Liver (tissue), 10 donors: ENCODE measurements around the gene RUFY1. TPM values are rescaled to one million over a fixed set of nuclear protein-coding genes. Genes with fewer than 3 reads are reported as not detected.
"Not testable (repeated sequence)": the region's sequence is repeated elsewhere in the genome, so short reads cannot be mapped to it uniquely, and the experiment has no call there.

Experiments
- DNase-seq: peaks from one replicate; pipeline ENCODE4 v3.0.0-alpha.2; 2017; ENCODE audit warnings: low spot score
- H3K27ac ChIP-seq, 2 donors: one replicate each; pipeline ENCODE4 v1.7.0; 2013; ENCODE audit warnings: inconsistent platforms in 2 of 2, low read length in 2 of 2, control low read depth in 1 of 2, low read depth in 1 of 2, mild to moderate bottlenecking in 1 of 2
- H3K27me3 ChIP-seq, 4 donors: one replicate each; pipeline versions ENCODE4 v1.6.1 to v1.7.0; 2013; ENCODE audit warnings: low read length in 3 of 4, inconsistent platforms in 1 of 4, mild to moderate bottlenecking in 1 of 4, moderate library complexity in 1 of 4; ENCODE audit not compliant: control insufficient read depth in 4 of 4, insufficient read depth in 4 of 4
- H3K36me3 ChIP-seq, 4 donors: one replicate each; pipeline versions ENCODE4 v1.6.1 to v1.7.0; 2013; ENCODE audit warnings: low read length in 3 of 4, mild to moderate bottlenecking in 3 of 4, low read depth in 1 of 4, moderate library complexity in 1 of 4; ENCODE audit not compliant: control insufficient read depth in 4 of 4, insufficient read depth in 3 of 4
- H3K4me1 ChIP-seq, 4 donors: one replicate each; pipeline versions ENCODE4 v1.6.1 to v1.7.0; 2013; ENCODE audit warnings: low read length in 3 of 4, mild to moderate bottlenecking in 3 of 4, moderate library complexity in 1 of 4; ENCODE audit not compliant: control insufficient read depth in 4 of 4, insufficient read depth in 4 of 4
- H3K4me3 ChIP-seq, 3 donors: one replicate each; pipeline versions ENCODE4 v1.6.1 to v1.7.0; 2013; ENCODE audit warnings: low read length in 3 of 3, control low read depth in 1 of 3, low read depth in 1 of 3, mild to moderate bottlenecking in 1 of 3
- H3K9ac ChIP-seq, 2 donors: one replicate each; pipeline ENCODE4 v1.7.0; 2013; ENCODE audit warnings: low read length in 2 of 2, mild to moderate bottlenecking in 2 of 2, moderate library complexity in 2 of 2, control low read depth in 1 of 2, low read depth in 1 of 2
- H3K9me3 ChIP-seq, 4 donors: one replicate each; pipeline versions ENCODE4 v1.6.1 to v1.7.0; 2013; ENCODE audit warnings: low read length in 3 of 4; ENCODE audit not compliant: control insufficient read depth in 4 of 4
- WGBS: extraction: QIAGEN DNeasy Blood & Tissue Kit; methylation state at CpG from one replicate; pipeline ENCODE4 v1.1.7; 2013; 5-methylcytosine and 5-hydroxymethylcytosine counted together
- polyA plus RNA-seq, 2 donors: library from polyadenylated mRNA; stranded (reverse) in 1 of 2; unstranded in 1 of 2; fragments of 200-250 nt in 1 of 2; fragments of >200 nt in 1 of 2; fragmentation: Nextera tagmentation in 1 of 2; extraction: Ambion mirVana in 1 of 2; gene quantifications; one replicate each; pipeline versions ENCODE4 v1.2.1 to v1.2.3, GENCODE V29; 2013 to 2015
- small RNA-seq: library from RNA; depleted of rRNA; stranded (forward); fragments of <200 nt; gene quantifications from one replicate; pipeline ENCODE3, GENCODE V24; 2014
- total RNA-seq, 2 donors: library from RNA; depleted of rRNA; stranded (reverse); fragments of >200 nt; gene quantifications; one replicate each; pipeline ENCODE4 v1.2.3, GENCODE V29; 2014
- donor health status: healthy.
- donor health status: healthy.
- donor health status: healthy.
- donor health status: healthy.
- donor health status: healthy.

RUFY1 gene
- total and polyA plus RNA-seq, 4 donors: 11.6 to 25.2 (median 18.3) TPM

DNA sequence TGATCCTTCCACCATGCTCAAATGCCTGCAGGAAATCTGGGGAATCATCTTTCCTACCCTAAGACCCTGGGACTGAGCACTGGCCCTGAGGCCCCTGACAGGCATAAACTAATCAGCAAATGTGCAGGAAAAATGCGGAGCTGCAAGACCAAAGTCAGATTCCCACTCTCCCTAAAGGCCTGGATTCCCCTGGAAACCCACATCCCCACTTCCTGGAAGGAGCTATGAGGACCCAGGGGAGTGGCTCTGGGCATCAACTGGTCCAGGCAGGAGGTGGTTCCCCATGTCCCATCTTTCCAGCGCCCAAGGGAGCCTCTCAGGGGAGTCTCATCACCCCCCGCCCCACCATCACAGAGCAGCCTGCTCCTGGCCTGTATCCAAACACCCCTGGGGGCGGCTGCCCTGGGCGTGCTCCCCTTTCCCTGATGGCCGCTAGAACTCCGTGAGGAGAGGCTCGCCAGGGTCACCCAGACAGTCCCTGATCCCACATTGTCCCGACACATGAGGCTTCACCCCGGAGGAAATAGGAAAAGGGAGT, 98.9 kb downstream of the RUFY1 start:
- not testable (repeated sequence) for H3K9ac ChIP-seq, DNase-seq, H3K4me1 ChIP-seq, H3K36me3 ChIP-seq, H3K27ac ChIP-seq, H3K27me3 ChIP-seq, H3K4me3 ChIP-seq, H3K9me3 ChIP-seq
- WGBS: 83% methylated on average over 9 of the region's 10 CpGs

DNA sequence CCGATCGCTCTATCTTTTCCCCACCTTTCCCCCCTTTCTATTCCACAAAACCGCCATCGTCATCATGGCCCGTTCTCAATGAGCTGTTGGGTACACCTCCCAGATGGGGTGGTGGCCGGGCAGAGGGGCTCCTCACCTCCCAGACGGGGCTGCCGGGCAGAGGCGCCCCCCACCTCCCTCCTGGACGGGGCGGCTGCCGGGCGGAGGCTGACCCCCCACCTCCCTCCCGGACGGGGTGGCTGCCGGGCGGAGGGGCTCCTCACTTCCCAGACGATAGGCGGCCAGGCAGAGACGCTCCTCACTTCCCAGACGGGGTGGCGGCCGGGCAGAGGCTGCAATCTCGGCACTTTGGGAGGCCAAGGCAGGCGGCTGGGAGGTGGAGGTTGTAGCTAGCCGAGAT, 99.9 kb downstream of the RUFY1 start:
- H3K27ac ChIP-seq, H3K27me3 ChIP-seq, DNase-seq, H3K36me3 ChIP-seq, H3K9me3 ChIP-seq, H3K9ac ChIP-seq, H3K4me1 ChIP-seq, H3K4me3 ChIP-seq: not testable (repeated sequence)
- WGBS: 96% methylated on average over 23 of the region's 26 CpGs

GRCh38 chr5:179653135-179653534, 102.8 kb downstream of the RUFY1 start:
- DNase-seq, H3K27ac ChIP-seq, H3K27me3 ChIP-seq, H3K36me3 ChIP-seq, H3K4me1 ChIP-seq, H3K4me3 ChIP-seq, H3K9ac ChIP-seq, H3K9me3 ChIP-seq: not testable (repeated sequence)
- WGBS: 75% methylated on average over 2 of the region's 2 CpGs

DNA sequence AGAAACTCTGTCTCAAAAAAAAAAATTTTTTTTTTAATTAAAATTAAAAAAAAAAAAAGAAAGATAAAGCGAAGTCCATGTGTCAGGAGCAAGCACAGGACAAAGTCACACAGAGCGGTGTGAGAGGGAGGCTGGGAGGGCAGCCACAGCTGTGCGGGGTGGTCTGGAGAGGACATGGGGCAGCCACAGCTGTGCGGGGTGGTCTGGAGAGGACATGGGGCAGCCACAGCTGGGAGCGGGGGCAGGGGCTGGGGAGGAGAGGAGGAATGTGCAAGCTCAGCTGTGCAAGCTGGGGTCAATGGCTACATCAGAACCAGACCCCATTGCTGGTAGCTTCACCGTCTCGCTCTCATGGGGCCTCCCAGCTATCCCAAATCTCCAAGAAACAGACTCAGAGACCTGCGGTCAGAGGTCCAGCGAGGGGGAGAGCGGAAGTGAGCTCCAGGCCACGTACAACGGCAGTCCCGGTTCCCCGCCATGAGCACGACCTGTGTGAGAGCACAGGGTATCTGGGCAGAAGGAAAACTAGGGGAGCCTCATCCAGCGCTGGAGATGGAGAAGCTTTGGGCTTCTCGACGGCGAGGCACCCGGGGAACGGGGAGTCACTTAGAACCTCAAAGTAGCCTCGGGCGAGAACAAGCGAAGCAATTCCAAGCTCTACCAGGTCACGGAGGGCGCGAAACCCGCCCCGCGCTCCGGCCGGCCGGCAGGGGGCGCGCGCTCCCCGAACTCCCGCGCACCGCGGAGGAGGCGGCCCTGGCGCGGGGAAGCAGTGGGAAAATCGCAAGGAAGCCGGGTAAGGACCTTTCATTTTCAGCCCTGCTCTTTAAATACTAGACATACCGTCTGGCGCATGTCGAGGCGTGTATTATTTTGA, 107.2 kb downstream of the RUFY1 start:
- H3K36me3 ChIP-seq, H3K27me3 ChIP-seq, H3K27ac ChIP-seq, H3K4me3 ChIP-seq, H3K4me1 ChIP-seq, DNase-seq, H3K9ac ChIP-seq, H3K9me3 ChIP-seq: not testable (repeated sequence)
- WGBS: 18% methylated on average over 11 of the region's 50 CpGs

DNA sequence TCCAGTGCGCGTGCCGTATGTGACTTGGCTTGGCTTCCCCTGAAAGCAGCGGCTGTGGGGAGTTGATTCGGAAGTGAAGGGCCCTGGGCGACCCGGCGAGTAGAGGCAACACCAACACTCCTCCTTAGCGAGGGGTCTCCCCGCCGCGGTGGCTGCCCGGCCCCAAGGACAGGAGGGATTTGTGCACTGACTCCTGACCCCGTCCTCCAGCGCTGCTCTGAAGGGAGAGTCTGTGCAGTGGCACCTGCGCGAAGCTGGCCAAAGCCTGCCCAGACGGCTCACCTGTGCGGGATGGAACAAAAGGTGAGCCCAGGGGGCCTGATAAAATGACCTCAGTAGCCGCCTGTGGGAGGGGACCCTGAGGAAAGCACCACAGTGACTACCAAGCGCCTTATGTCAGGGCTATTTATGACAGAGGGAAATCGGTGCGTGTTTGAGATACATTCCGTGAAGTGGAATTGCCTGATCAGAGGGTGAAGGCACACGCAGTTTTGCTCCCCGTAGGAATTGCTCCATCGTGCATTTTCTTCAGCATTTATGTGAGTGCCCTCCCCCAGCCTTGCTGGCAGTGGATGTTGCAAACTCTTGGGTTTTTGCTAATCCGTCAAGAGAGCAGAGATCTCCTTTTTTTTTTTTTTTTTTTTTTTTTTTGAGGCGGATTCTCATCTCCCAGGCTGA, 108.0 kb downstream of the RUFY1 start:
- H3K27ac ChIP-seq, H3K4me1 ChIP-seq, H3K36me3 ChIP-seq, DNase-seq, H3K9me3 ChIP-seq, H3K27me3 ChIP-seq: not testable (repeated sequence)
- 12% methylated on average over 10 of the region's 29 CpGs for WGBS
- H3K9ac ChIP-seq: peak overlapping the region in 1 of 2 donors; percentile 27
- H3K4me3 ChIP-seq: peak overlapping the region; percentile 41 to 53 (median 45)

Small RNA genes lying within 50 kb of the gene (small RNA-seq; reads per million reads assigned to genes)
- gene AC136628.3: not detected
- not detected for gene RF00017

Other genes starting within 250 kb of the RUFY1 start
- gene ADAMTS2, start 205.1 kb upstream of the RUFY1 start, total RNA-seq: 10 to 100 TPM; 12.4 to 24.3 TPM
- gene ADAMTS2, start 205.1 kb upstream of the RUFY1 start, polyA plus RNA-seq: 10 to 100 TPM in 1 of 2 donors, 1 to 10 TPM in 1; 2.7 to 11.6 TPM
- gene HNRNPH1, start 73.1 kb downstream of the RUFY1 start, total RNA-seq: 100 to 1,000 TPM; 505 to 583 TPM
- 100 to 1,000 TPM; 102 to 191 TPM for gene HNRNPH1, start 73.1 kb downstream of the RUFY1 start, polyA plus RNA-seq
- gene CBY3, start 130.5 kb downstream of the RUFY1 start, total RNA-seq: not detected
- gene CBY3, start 130.5 kb downstream of the RUFY1 start, polyA plus RNA-seq: not detected
- gene CANX, start 148.4 kb downstream of the RUFY1 start, total RNA-seq: 100 to 1,000 TPM; 362 to 628 TPM
- gene CANX, start 148.4 kb downstream of the RUFY1 start, polyA plus RNA-seq: 100 to 1,000 TPM; 129 to 266 TPM
- 1 to 10 TPM; 7.6 TPM for gene MAML1, start 182.3 kb downstream of the RUFY1 start, total RNA-seq
- gene MAML1, start 182.3 kb downstream of the RUFY1 start, polyA plus RNA-seq: 1 to 10 TPM; 2.2 to 5.0 TPM
- 1 to 10 TPM; 1.3 to 1.8 TPM for gene LTC4S, start 243.4 kb downstream of the RUFY1 start, total RNA-seq
- gene LTC4S, start 243.4 kb downstream of the RUFY1 start, polyA plus RNA-seq: 1 to 10 TPM; 2.4 to 3.3 TPM